HG02571 (cell line): ENCODE data around the gene GNA12.
A peak's percentile ranks its signal among the peaks of the same experiment; 100 is the strongest.
"Not testable (repeated sequence)": the region's sequence is repeated elsewhere in the genome, so short reads cannot be mapped to it uniquely, and the experiment has no call there.

Experiments
- ATAC-seq: cut with Tn5 transposase; IDR thresholded peaks from one replicate; pipeline ENCODE4 v1.9.1; 2021; ENCODE audit warnings: mild to moderate bottlenecking, moderate library complexity; ENCODE audit not compliant: unreplicated experiment

GNA12 gene

DNA sequence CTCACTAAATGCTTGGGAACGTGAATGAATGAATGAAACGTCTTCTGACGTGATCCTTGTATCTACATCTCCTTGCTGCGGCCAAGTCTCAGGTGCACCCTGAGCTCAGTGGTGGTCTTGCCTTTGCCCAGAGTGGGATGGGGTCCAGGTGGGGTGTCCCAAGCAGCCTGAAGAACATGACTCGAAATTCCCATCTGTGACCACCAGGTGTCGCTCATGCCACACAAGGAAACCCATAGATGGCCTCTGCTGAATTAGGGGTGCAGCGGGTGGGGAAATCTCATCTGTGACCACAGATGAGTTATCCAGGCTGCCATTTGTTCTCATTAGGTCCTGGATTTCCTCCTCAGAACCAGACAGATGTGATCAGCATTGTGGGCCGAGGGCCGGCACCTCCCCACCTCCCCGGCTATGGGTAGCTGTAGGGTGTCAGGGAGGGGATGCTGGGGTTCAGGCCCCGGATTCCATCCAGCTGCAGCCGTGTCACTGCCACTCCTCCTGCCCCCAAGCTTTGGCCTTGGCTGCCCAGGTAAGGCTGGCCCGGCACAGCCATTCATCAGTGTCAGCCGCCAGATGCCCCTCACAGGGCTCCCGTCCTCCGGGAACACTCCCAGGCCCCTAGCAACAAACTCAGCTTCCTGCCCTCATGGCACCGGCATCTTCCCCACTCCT is 21.0 kb upstream of the GNA12 start:
- ATAC-seq, result no peak

DNA sequence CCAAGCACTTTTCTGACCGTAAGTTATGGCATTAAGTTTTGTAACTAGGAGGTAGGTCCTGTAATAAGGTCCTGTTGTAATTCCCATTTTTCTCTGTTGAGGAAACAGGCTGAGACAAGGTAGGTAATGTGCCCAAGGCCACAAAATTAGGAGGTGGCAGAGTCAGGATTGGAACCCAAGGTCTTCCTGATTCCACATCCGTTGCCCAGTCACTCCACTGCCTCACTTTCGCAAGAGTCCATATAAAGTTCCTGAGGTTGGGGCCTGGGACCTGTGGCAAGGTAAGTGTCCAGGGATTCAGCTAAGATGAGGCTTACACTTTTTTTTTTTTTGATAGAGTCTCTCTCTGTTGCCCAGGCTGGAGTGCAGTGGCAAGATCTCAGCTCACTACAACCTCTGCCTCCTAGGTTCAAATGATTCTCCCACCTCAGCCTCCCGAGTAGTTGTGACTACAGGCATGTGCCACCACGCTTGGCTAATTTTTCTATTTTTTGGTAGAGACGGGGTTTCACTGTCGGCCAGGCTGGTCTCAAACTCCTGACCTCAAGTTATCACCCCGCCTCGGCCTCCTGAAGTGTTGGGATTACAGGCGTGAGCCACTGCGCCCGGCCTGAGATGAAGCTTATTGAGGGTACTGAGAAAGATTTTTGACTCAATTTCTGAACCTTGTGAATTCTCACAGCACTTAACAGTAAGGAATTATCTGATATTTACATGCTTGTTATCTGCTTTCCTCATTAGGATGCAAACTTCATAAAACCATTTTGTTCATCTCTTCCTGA is 20.3 kb upstream of the GNA12 start:
- no peak for ATAC-seq

DNA sequence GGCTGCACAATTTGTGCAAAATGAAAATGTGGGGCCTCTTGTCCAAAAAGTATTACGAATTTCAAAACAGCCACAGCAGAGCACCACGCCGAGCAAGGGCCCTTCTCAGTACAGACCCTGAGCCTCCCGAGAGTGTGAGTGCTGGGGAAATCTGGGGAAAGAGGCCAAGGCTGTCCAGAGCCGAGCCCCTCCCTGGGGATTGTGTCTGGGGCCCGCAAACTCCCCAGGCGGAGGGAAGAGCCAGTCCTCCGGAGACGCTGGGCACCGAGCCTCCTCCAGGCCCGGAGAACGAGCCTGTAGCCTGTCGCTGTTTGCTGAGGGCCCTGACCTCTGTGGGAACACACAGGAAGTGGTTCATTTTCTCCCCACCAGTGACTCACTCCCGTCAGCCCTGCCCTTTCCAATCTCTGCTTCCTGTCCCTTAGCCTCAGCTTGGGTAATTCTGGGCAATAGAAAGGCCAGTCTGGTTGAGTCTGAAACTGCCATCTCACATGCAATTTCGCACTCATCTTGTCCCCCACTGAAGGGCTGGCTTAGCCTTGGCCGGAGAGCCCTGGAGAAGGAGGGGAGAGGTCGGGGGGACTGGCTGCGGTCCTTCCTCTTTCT is 19.5 kb upstream of the GNA12 start:
- peak; percentile 94 for ATAC-seq

DNA sequence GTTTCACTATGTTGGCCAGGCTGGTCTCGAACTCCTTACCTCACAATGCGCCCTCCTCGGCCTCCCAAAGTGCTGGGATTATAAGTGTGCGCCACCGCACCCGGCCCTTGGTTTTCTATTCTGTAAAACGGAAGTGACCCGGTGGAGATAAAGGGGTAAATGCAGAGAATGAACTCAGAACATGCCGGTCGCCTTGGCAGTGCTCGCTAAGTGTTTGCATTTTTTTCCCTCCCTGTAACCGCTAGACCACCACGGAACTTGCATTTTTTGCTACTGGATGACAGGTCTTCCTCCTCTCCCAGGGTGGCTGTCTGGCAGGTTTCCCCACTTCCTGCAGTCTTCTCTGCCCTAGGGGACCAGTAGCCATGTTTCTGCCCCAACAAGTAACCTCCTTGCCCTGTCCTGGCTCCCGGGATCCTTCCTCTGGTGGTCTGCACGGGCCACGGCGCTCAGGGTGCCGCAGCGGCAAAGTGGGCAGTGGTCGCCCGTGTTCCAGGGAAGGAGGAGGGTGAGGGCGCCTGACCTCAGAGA is 18.8 kb upstream of the GNA12 start:
- ATAC-seq, result no peak

DNA sequence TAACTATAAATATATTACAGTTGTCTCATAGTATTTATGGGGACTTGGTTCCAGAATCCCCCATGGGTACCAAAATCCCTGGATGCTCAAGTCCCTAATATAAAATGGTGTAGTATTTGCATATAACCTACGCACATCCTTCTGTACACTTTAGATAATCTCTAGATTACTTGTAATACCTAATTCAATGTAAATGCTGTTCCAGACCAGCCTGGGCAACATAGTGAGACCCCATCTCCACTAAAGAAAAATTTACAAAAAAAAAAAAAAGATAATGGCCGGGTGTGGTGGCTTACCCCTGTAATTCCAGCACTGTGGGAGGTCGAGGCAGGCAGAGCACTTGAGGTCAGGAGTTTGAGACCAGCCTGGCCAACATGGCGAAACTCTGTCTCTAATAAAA is 17.4 kb upstream of the GNA12 start:
- no peak for ATAC-seq

DNA sequence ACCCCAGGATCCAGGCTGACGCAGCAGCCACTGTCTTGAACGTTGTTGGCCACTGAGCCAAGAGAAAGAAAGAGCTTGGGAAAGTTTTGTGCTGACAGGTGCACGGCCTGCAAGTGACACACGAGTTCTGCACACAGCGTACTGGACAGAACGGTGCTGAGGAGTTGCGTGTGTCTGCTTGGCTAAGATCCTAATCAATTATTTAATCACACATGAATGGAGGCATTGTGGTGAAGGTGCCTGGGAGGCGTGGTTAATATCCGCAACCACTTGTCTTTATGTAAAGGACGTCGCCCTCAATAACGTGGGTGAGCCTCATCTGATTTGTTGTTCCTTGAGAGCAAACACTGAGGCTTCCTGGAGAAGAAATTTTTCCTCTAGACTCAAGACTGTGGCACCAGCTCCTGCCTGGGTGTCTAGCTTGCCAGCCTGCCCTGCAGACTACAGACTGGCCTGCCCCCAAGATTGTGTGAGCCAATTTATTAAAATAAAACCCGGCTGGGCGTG is 16.6 kb upstream of the GNA12 start:
- ATAC-seq, result no peak

DNA sequence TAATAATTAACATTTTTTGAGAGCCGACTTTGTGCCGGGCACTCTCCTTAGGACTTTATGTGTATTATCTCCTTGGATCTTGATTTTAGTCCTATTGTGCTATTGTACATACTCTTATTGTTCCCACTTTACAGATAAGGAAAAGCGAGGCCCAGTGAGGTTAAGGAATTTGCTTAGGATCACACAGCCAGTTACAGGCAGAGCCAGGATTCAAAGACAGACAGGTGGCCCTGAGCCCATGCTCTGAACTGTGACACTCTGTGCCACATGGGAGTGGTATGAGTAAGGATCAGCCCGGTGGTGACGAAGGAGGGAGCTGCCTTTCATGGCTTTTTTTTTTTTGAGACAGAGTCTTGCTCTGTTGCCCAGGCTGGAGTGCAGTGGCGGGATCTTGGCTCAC is 15.8 kb upstream of the GNA12 start:
- ATAC-seq, result no peak

DNA sequence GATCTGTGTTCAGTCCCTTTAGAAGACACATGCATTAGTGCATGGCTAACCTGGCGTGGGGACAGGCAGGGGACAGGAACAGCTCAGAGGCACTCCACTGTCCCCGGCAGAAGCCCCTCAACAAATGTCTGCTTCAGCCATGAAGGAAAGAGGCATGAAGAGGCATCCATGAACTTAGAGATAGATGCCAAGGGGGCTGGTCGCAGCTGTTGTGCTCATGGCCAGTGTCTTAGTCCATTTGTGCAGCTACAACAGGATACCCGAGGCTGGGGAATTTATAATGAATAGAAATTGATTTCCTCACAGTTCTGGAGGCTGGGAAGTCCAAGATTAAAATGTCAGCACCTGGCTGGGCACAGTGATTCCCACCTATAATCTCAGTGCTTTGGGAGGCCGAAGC is 14.5 kb upstream of the GNA12 start:
- ATAC-seq, result no peak

DNA sequence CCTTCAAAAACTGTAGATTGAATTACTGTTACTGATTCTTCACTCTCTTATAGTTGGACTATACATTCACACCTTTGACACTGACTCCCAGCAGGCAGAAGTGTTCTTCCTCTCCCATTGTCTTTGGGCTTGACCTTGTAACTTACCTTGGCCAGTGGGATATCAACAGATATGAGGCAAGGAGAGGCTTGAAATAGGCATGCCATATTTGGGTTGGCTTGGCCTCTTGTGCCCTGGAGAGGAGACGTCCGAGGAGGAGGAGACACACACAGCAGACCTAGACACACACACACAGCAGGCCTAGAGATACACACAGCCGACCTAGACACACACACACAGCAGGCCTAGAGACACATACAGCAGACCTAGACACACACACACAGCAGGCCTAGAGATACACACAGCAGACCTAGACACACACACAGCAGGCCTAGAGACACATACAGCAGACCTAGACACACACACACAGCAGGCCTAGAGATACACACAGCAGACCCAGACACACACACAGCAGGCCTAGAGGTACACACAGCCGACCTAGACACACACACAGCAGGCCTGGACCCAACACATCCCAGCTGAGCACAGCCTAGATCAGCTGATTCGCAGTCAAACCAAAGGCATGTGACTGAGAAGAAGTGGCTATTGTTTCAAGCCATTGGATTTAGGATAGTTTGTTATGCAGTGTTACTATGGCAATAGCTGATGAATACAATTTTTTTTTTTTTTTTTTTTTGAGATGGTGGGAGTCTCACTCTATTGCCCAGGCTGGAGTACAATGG is 12.5 kb upstream of the GNA12 start:
- no peak for ATAC-seq

DNA sequence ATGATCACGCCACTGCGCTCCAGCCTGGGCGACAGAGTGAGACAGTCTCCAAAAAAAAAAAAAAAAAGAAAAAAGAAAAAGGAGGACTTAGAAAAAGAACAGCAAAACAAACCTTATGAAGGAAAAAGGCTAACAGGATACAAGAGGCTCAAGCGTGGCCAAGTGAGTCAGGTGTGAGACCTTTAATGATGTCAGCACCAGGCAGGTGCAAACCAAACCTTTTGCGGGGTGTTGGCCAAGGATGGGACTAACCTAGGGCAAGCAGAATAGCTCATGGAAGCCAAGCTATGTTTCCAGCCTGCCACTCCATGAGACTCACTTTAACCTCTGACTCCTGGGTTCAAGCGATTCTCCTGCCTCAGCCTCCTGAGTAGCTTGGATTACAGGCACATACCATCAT is 11.3 kb upstream of the GNA12 start:
- ATAC-seq, result no peak

DNA sequence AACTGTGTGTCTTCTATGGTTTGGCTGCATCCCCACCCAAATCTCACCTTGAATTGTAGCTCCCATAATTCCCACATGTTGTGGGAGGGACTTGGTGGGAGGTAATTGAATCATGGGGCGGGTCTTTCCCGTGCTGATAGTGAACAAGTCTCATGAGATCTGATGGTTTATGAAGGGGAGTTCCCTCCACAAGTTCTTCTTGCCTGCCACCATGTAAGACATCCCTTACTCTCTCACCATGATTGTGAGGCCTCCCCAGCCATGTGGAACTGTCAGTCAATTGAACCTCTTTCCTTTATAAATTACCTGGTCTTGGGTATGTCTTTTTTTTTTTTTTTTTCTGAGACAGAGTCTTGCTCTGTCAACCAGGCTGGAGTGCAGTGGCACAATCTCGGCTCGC is 9.4 kb upstream of the GNA12 start:
- ATAC-seq, result not testable (repeated sequence)

DNA sequence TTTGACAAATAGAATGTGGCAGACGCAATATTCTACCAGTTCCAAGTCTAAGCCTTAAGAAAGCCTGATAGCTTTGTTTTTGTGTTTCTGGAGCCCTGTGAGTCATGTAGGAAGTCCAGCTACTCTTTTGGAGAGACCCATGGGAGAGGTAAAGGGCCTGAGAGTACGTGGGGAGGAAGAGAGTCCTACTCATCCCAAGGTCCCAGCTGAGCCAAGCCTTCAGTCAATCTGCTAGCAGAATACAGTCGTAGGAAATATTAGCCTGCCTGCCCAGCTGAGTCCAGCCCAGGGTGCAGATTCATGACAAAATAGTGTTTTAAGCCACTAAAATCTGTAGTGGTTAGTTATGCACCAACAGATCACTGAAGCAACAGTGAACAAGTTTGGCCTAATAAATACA is 9.0 kb upstream of the GNA12 start:
- no peak for ATAC-seq

DNA sequence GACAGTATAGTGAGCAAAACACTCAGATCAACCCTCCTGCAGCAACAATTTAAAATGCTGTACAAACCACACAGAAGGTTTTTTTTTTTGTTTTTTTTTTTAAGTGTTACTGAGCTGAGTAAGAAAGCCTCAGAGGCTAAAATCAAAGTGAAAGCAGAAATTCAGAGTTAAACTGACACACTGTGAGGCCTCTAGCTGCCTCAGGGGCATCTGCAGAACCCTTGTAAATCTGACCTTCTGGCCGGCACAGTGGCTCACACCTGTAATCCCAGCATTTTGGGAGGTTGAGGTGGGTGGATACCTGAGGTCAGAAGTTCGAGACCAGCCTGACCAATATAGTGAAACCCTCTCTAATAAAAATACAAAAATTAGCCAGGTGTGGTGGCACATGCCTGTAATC is 7.4 kb upstream of the GNA12 start:
- ATAC-seq, result no peak

DNA sequence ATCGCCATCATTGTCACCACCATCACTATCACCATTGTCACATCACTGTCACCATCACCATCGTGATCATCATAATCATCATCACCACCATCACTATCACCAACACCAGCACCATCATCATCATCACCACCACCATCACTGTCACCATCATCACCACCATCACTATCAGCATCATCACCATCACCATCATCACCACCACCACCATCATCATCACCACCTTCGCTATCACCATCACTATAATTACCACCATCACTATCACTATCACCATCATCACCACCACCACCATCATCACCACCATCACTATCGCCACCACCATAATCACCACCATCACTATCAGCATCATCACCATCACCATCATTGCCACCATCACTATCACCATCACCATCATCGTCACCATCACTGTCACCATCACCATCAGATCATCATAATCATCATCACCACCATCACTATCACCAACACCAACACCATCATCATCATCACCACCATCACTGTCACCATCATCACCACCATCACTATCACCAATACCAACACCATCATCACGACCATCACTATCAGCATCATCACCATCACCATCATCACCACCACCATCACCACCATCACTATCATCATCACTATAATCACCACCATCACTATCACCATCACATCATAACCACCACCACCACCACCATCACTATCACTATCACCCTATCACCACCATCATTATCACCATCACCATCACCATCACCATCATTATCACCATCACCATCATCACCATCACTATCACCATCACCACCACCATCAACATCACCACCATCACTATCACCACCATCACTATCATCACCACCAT is 6.0 kb upstream of the GNA12 start:
- no peak for ATAC-seq

DNA sequence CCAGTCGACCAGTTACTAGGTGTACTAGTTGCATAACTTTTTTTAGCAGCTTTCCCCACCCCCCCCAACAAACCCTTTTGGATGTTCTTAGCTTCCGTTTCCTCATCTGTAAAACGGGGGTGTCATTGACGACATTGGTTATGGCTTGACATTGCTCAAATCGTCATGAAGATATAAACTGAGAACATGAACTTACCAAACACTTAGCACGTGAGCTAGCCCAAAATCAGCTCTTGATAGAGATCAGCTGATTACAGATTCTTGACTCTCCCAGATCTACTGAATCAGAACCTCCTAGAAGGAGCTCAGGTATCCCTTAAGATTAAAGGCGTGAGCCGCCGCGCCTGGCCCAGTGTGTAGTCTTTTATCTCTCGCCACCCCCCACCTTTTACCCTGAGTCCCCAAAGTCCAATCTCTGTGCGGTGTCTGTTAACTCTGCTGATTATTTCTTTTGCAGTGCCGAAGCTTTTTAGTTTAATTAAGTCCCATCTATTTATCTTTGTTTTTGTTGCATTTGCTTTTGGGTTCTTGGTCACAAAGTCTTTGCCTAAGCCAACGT is 1.0 kb upstream of the GNA12 start:
- no peak for ATAC-seq

DNA sequence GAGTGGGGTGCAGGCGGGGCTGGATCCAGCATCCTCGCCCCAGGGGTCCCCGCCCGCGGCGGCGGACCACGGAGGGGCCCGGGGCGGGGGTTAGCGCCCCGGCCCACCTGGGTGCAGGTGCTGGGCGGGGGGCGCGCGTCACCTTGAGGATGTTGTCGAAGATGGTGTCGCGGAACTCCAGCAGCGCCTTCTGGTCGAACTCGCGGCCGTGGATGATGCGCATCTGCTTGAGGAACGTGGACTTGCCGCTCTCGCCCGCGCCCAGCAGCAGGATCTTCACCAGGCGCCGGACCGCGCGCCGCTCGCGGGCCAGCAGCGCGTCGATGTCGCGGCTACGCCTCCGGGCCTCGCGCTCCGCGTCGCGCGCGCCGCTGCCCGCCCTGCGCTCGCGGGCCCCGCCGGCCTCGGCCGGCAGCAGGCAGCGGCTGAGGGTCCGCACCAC is 376 bp downstream of the GNA12 start:
- peak; percentile 16 for ATAC-seq

DNA sequence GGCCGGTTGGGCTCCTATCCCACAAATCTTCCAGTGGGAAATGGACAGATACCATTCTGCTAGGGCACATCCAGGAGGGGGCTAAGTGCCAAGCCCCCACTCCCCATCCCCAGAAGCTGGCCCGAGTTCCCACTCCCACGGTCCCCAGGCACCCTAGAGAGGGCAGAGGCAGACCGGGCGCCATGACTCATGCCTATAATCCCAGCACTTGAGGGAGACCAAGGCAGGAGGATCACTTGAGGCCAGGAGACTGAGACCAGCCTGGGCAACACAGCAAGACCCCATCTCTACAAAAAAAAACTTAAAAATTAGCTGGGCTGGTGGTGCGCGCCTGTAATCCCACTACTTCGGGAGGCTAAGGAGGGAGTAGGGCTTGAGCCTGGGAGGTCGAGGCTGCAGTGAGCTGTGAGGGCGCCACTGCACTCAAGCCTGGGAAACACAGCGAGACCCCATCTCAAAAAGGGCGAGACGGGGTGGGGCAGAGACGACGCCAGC is 870 bp downstream of the GNA12 start:
- ATAC-seq, result no peak

DNA sequence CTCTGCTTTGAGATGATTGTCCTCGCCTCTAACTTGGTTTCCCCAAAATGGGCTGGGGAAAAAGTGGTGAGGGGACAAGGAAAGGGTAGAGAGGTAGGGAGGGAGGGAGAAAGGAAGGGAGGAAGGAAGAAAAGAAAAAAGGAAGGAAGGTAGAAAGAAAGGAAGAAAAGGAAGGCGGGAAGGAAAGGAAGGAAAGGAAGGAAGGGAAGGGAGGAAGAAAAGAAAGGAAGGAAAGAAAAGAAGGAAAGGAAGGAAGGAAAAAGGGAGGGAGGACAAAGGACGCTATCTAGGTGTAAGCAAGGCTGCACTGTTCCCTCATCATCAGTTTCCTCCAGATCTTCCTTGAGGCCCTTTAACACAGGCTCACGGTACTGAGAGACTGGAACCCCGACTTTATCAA is 2.2 kb downstream of the GNA12 start:
- ATAC-seq, result no peak

DNA sequence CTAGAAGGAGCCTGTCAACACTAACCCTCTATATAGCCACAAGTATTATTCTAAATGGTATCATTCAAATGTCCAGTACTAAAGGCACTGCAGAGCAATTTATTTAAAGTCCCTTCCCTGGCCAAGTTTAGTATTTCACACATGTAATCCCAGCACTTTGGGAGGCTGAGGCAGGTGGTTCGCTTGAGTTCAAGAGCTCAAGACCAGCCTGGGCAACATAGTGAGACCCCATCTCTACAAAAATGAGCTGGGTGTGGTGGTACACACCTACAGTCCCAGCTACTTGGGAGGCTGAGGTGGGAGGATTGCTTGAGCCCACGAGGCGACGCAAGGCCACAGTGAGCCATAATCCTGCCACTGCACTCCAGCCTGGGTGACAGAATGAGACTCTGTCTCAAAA is 3.6 kb downstream of the GNA12 start:
- no peak for ATAC-seq
